Mesothelial cell of epicardium (in vitro differentiated cells): Measurements from ENCODE around the gene ZDHHC14. TPM values are rescaled to one million over a fixed set of nuclear protein-coding genes. Genes with fewer than 3 reads are reported as not detected.
A peak's percentile ranks its signal among the peaks of the same experiment; 100 is the strongest.

ENCODE experiments used
- DNase-seq, 2 experiments: peaks; one replicate each; pipeline ENCODE4 v3.0.0; 2021; ENCODE audit warnings: low spot score in 2 of 2; ENCODE audit not compliant: unreplicated experiment in 2 of 2
- H3K27ac Mint-ChIP-seq: 2 replicates; pipeline ENCODE4 v1.8.0; 2021; ENCODE audit warnings: mixed read lengths
- H3K27me3 Mint-ChIP-seq: 2 replicates; pipeline ENCODE4 v1.8.0; 2021; ENCODE audit warnings: low read depth, mixed read lengths
- H3K36me3 Mint-ChIP-seq: 2 replicates; pipeline ENCODE4 v1.8.0; 2021; ENCODE audit warnings: mixed read lengths
- H3K4me1 Mint-ChIP-seq: 2 replicates; pipeline ENCODE4 v1.8.0; 2021; ENCODE audit warnings: mixed read lengths
- H3K4me3 Mint-ChIP-seq: 2 replicates; pipeline ENCODE4 v1.8.0; 2021; ENCODE audit warnings: mild to moderate bottlenecking, moderate library complexity, mixed read lengths
- H3K9me3 Mint-ChIP-seq: 2 replicates; pipeline ENCODE4 v1.8.0; 2021; ENCODE audit warnings: mixed read lengths
- total RNA-seq: library from RNA; stranded (reverse); gene quantifications from 3 replicates; pipeline ENCODE4 v1.2.1, GENCODE V29; 2021
- TF ChIP-seq, protein P1 (sequence below): fragments of 200-600 bp; sonication (generic); IDR thresholded peaks from one replicate; pipeline ENCODE4 v1.5.0; 2021; ENCODE audit warnings: antibody characterized with exemption; ENCODE audit not compliant: unreplicated experiment

Gene ZDHHC14
- total RNA-seq, 1 donor from 2014 or later, result 11.3 TPM

DNA sequence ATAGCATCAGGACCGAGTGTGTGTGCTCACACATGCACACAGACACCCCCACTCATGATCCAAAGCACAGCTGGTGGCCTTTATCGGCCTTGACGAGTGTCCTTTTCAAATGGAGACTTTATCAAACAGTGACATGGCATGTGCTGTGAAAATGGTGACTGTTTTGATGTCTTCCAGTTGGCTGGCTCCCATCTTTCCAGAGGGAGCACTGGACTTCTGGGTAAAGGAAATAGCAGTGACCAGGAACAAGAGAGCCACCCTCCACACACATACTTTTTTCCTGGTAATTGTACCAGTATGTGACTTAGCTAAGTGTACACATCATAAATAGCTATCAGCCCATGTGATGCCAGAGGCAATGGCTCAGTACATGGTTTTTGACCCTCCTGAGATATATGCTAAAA lies 52.7 kb downstream of the ZDHHC14 start:
- Mint-ChIP-seq H3K27me3 (peaks cover 10% of the 10 kb centered on the region), H3K9me3 (no peaks in the 10 kb centered on the region), H3K4me1 (peaks cover 31% of the 10 kb centered on the region), H3K4me3 (no peak overlapping the region), H3K27ac (no peak overlapping the region), H3K36me3 (no peaks in the 10 kb centered on the region)
- no peak for DNase-seq
- TF ChIP-seq, protein P1, sequence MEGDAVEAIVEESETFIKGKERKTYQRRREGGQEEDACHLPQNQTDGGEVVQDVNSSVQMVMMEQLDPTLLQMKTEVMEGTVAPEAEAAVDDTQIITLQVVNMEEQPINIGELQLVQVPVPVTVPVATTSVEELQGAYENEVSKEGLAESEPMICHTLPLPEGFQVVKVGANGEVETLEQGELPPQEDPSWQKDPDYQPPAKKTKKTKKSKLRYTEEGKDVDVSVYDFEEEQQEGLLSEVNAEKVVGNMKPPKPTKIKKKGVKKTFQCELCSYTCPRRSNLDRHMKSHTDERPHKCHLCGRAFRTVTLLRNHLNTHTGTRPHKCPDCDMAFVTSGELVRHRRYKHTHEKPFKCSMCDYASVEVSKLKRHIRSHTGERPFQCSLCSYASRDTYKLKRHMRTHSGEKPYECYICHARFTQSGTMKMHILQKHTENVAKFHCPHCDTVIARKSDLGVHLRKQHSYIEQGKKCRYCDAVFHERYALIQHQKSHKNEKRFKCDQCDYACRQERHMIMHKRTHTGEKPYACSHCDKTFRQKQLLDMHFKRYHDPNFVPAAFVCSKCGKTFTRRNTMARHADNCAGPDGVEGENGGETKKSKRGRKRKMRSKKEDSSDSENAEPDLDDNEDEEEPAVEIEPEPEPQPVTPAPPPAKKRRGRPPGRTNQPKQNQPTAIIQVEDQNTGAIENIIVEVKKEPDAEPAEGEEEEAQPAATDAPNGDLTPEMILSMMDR, result no peak

DNA sequence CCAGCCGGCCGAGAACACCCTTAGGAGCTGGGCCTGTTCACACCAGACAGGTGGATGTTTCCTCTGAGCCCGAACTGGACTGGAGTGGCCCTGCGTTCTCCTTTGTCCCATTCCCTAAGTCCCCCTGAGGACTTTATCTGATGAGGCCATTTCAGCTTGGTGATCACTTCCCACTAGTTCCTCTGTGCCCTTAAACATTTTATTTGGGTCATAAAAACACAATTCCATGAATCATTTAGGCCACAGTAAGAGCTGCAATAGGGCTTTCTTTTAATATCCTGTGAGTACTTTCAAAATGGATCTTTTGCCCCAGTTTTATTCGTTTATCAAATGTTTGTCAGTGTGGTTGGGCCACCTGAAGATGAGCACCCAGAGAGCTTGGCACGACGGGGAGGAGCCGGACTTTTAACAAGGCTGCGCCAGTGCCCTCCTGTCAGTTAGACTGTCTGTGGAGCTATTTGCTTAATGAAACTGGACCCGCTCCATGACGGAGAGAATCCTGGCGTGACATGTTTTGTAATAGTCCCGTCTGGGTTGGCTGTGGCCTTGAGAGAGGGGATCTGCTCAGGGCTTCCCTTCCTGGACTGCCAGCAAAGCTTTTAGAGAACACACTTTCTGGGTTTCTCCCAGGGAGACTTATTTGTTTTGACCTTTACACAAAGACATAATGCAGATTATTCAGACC lies 53.5 kb downstream of the ZDHHC14 start:
- H3K4me1 Mint-ChIP-seq, result peaks cover 28% of the 10 kb centered on the region
- TF ChIP-seq, protein P1, result no peak
- peaks cover 4% of the 10 kb centered on the region for H3K9me3 Mint-ChIP-seq
- H3K27ac Mint-ChIP-seq, result no peak overlapping the region
- peaks cover 10% of the 10 kb centered on the region for H3K27me3 Mint-ChIP-seq
- no peak overlapping the region for H3K4me3 Mint-ChIP-seq
- DNase-seq, result no peak
- H3K36me3 Mint-ChIP-seq, result peaks cover 4% of the 10 kb centered on the region

DNA sequence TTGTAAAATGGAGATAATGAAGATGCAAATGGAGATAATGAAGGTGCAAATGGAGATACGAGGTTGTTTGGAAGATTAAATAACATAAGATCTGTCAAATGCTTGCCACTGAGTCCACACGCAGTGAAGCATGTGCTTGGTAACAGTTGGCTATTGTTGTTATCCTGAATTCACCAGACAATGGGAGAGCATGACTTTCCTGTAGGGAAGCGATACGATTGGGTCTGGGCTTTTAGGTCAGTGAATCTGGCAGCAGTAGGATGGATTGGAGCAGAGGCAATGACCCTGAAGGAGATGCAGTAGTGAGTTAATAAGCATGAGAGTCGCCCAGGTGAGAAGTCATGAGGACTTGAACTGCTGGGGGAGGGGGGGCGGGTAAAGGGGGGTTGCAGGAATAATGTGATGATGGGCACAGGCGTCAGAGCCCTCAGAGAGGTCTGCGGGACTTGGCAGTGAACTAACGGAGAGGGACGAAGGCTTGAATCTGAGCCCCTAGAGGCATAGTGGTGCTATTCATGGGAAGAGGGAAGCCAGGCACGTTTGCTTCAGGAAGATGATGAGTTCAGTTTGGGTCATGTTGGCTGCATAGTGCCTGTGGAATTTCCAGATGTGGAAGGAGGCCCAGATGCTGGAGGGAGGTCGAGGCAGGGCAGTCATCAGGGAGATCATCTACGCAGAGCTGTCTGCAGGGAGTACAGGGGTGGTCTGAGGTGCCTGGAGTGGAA lies 55.4 kb downstream of the ZDHHC14 start:
- peaks cover 7% of the 10 kb centered on the region for H3K27me3 Mint-ChIP-seq
- TF ChIP-seq, protein P1, result no peak
- DNase-seq, result no peak
- H3K9me3 Mint-ChIP-seq, result peaks cover 4% of the 10 kb centered on the region
- peaks cover 24% of the 10 kb centered on the region for H3K4me1 Mint-ChIP-seq
- no peak overlapping the region for H3K4me3 Mint-ChIP-seq
- no peak overlapping the region for H3K27ac Mint-ChIP-seq
- H3K36me3 Mint-ChIP-seq, result peaks cover 4% of the 10 kb centered on the region

DNA sequence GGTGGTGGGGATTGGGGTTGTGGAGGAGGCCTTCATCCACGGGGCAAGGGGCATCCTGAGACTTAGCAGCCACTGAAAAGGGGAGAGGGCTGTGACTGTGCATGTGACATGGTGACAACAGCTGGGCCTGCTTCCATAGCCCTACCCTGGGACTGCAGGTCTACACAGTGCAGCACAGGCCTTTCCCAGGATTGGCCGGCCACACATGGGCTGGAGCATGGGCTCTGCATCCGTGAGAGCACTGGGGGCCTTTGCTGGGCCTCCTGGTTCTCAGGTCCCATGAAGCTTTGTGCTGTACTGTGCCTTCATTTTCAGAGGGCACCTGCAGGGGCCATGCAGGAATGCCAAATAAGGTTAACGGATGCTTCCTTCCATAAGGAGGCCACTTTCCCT lies 56.0 kb downstream of the ZDHHC14 start:
- Mint-ChIP-seq H3K27ac (no peak overlapping the region), H3K27me3 (peaks cover 7% of the 10 kb centered on the region), H3K4me3 (no peak overlapping the region), H3K9me3 (peaks cover 4% of the 10 kb centered on the region), H3K4me1 (peaks cover 23% of the 10 kb centered on the region), H3K36me3 (peaks cover 4% of the 10 kb centered on the region)
- TF ChIP-seq, protein P1, result no peak
- no peak for DNase-seq

DNA sequence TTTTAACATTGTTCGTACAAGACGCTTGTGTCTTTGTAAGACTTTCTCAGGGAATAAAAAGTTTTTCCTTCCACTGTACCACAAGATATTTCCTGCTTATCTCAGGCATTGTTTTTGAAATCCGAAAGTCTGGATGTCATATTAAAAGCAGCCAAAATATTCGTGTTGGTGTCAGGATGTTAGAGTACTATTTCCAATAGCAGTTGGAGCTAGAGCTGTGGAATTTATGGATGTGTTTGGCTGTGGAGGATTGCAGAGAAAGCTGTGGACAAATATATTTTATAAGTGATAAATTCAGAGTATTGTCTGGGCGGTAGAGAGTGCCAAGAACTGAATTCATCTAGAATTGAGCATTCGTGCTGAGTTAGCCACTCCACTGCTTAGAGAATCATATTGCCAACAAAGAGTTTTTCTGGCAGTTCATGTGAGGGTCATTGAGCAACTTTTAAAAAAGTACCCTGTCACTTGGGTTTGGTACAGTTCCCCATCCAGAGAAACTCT lies 57.7 kb downstream of the ZDHHC14 start:
- DNase-seq, result no peak
- H3K27me3 Mint-ChIP-seq, result peaks cover 7% of the 10 kb centered on the region
- TF ChIP-seq, protein P1, result no peak

More for the DNA sequence above, 57.7 kb downstream of the ZDHHC14 start:
- H3K4me3 Mint-ChIP-seq, result no peak overlapping the region
- peaks cover 4% of the 10 kb centered on the region for H3K36me3 Mint-ChIP-seq
- H3K9me3 Mint-ChIP-seq, result peaks cover 4% of the 10 kb centered on the region
- peak overlapping the region; percentile 3 for H3K27ac Mint-ChIP-seq
- H3K4me1 Mint-ChIP-seq, result peaks cover 11% of the 10 kb centered on the region
